Activated CD4-positive, alpha-beta T cell treated with anti-CD3 and anti-CD28 coated beads, Interleukin-2, amount 10 ng/mL, durations not matched to agents 7 days and 5 days (primary cell): Measurements from ENCODE around the gene LRRC41. TPM values are rescaled to one million over a fixed set of nuclear protein-coding genes. Genes with fewer than 3 reads are reported as not detected.
"Not testable (repeated sequence)": the region's sequence is repeated elsewhere in the genome, so short reads cannot be mapped to it uniquely, and the experiment has no call there.

Source experiments
- CTCF ChIA-PET: fragments of 350-600 bp; sonication (Branson Sonifier 250); formaldehyde crosslinking; loops from one replicate; lab custom pipeline; 2021; ENCODE audit warnings: antibody characterized with exemption; lab: Charles Lee
- POLR2A ChIA-PET: fragments of 350-600 bp; sonication (Branson Sonifier 250); formaldehyde crosslinking; loops from one replicate; lab custom pipeline; 2021; ENCODE audit warnings: antibody characterized with exemption; lab: Charles Lee
- DNase-seq: peaks from one replicate; pipeline ENCODE4 v3.0.0-alpha.2; 2020
- H3K27ac Mint-ChIP-seq: one replicate; pipeline ENCODE4 v1.8.0; 2021; ENCODE audit warnings: mild to moderate bottlenecking, moderate library complexity, mixed read lengths
- H3K27me3 Mint-ChIP-seq: one replicate; pipeline ENCODE4 v1.8.0; 2021; ENCODE audit warnings: mixed read lengths
- H3K36me3 Mint-ChIP-seq: one replicate; pipeline ENCODE4 v1.8.0; 2021; ENCODE audit warnings: low read depth, mixed read lengths
- H3K4me1 Mint-ChIP-seq: one replicate; pipeline ENCODE4 v1.8.0; 2021; ENCODE audit warnings: mixed read lengths
- H3K4me3 Mint-ChIP-seq: one replicate; pipeline ENCODE4 v1.8.0; 2021; ENCODE audit warnings: mild to moderate bottlenecking, moderate library complexity, mixed read lengths
- H3K9me3 Mint-ChIP-seq: one replicate; pipeline ENCODE4 v1.8.0; 2021; ENCODE audit warnings: mixed read lengths
- total RNA-seq, 2 experiments: library from RNA; stranded (reverse); gene quantifications; one replicate each; pipeline ENCODE4 v1.2.3, GENCODE V29; 2021

Gene LRRC41
- total RNA-seq, 2 experiments from 2014 or later = 37.1 to 40.6 TPM

GRCh38 chr1:46340404-46341221 is 37.2 kb upstream of the LRRC41 start, which contains the start of gene NSUN4:
Gene NSUN4 (plus strand): TSS chr1:46340807. CDS start chr1:46340827, 20 bp downstream.
- Mint-ChIP-seq H3K9me3 (no peaks in the 10 kb centered on the region), H3K4me1 (peaks cover 45% of the 10 kb centered on the region), H3K36me3 (peaks cover 11% of the 10 kb centered on the region), H3K4me3 (peak within 1 kb of the TSS; percentile 100), H3K27me3 (no peaks in the 10 kb centered on the region), H3K27ac (peak within 1 kb of the TSS; percentile 99)
- DNase-seq = peak; percentile 89
- ChIA-PET POLR2A (interaction anchor here (0.5 to 1.4 kb wide), 5 partner anchors 37 to 264 kb away, joined by 3 to 9 read pairs (median 4); partner anchors contain the start of gene MKNK1), CTCF (interaction anchor here (0.5 to 3.0 kb wide), 20 partner anchors 8 to 1846 kb away, joined by 3 to 16 read pairs (median 4); partner anchors contain the start of genes LRRC41 and UQCRH)

- H3K4me3 Mint-ChIP-seq, CTCF ChIA-PET, H3K9me3 Mint-ChIP-seq, H3K27ac Mint-ChIP-seq, H3K27me3 Mint-ChIP-seq, POLR2A ChIA-PET, H3K36me3 Mint-ChIP-seq, DNase-seq: not testable (repeated sequence)
- peaks cover 30% of the 10 kb centered on the region for H3K4me1 Mint-ChIP-seq
Measured at GRCh38 chr1:46337409-46337808, 34.0 kb upstream of the LRRC41 start.

- POLR2A ChIA-PET = no interaction called here
- no peaks in the 10 kb centered on the region for H3K27me3 Mint-ChIP-seq
- no peak overlapping the region for H3K27ac Mint-ChIP-seq
- no peaks in the 10 kb centered on the region for H3K9me3 Mint-ChIP-seq
- peaks cover 10% of the 10 kb centered on the region for H3K4me1 Mint-ChIP-seq
- CTCF ChIA-PET = no interaction called here
- H3K4me3 Mint-ChIP-seq = no peak overlapping the region
- no peak for DNase-seq
- no peaks in the 10 kb centered on the region for H3K36me3 Mint-ChIP-seq
Measured at GRCh38 chr1:46335081-46335480, 31.7 kb upstream of the LRRC41 start.

- no peaks in the 10 kb centered on the region for H3K36me3 Mint-ChIP-seq
- no peak overlapping the region for H3K27ac Mint-ChIP-seq
- peaks cover 3% of the 10 kb centered on the region for H3K4me1 Mint-ChIP-seq
- H3K4me3 Mint-ChIP-seq = no peak overlapping the region
- no peaks in the 10 kb centered on the region for H3K27me3 Mint-ChIP-seq
- H3K9me3 Mint-ChIP-seq = no peaks in the 10 kb centered on the region
- ChIA-PET CTCF (interaction anchor here (1.2 to 1.5 kb wide), 2 partner anchors 10 kb away, joined by 4 to 5 read pairs; no protein-coding TSS in a partner anchor), POLR2A (no interaction called here)
- DNase-seq = no peak
Measured at GRCh38 chr1:46334030-46334384, 30.6 kb upstream of the LRRC41 start.

GRCh38 chr1:46333300-46334029 is 30.0 kb upstream of the LRRC41 start:
- no peaks in the 10 kb centered on the region for H3K27me3 Mint-ChIP-seq
- no peaks in the 10 kb centered on the region for H3K36me3 Mint-ChIP-seq
- ChIA-PET POLR2A (no interaction called here), CTCF (interaction anchor here (1.2 to 1.8 kb wide), 4 partner anchors 10 to 52 kb away, joined by 3 to 5 read pairs (median 4); no protein-coding TSS in a partner anchor)
- no peaks in the 10 kb centered on the region for H3K4me1 Mint-ChIP-seq
- H3K4me3 Mint-ChIP-seq = no peak overlapping the region
- no peak for DNase-seq
- H3K9me3 Mint-ChIP-seq = no peaks in the 10 kb centered on the region
- no peak overlapping the region for H3K27ac Mint-ChIP-seq

GRCh38 chr1:46331786-46332540 is 28.5 kb upstream of the LRRC41 start:
- DNase-seq, H3K27ac Mint-ChIP-seq, POLR2A ChIA-PET, H3K9me3 Mint-ChIP-seq, H3K4me3 Mint-ChIP-seq, H3K27me3 Mint-ChIP-seq, H3K36me3 Mint-ChIP-seq, H3K4me1 Mint-ChIP-seq: not testable (repeated sequence)
- CTCF ChIA-PET = interaction anchor here (1.8 kb wide), 1 partner anchor 16 kb away, joined by 5 read pairs; no protein-coding TSS in a partner anchor

GRCh38 chr1:46330381-46330780 is 27.0 kb upstream of the LRRC41 start:
- H3K36me3 Mint-ChIP-seq, POLR2A ChIA-PET: not testable (repeated sequence)

GRCh38 chr1:46329807-46330206 is 26.4 kb upstream of the LRRC41 start:
- H3K36me3 Mint-ChIP-seq, DNase-seq, POLR2A ChIA-PET, H3K27ac Mint-ChIP-seq, H3K4me3 Mint-ChIP-seq, CTCF ChIA-PET, H3K4me1 Mint-ChIP-seq, H3K9me3 Mint-ChIP-seq, H3K27me3 Mint-ChIP-seq: not testable (repeated sequence)

More at GRCh38 chr1:46330381-46330780, 27.0 kb upstream of the LRRC41 start:
- H3K4me3 Mint-ChIP-seq, CTCF ChIA-PET, DNase-seq, H3K27ac Mint-ChIP-seq, H3K4me1 Mint-ChIP-seq, H3K27me3 Mint-ChIP-seq, H3K9me3 Mint-ChIP-seq: not testable (repeated sequence)

- not testable (repeated sequence) for H3K27me3 Mint-ChIP-seq, DNase-seq, H3K36me3 Mint-ChIP-seq, H3K9me3 Mint-ChIP-seq, H3K4me3 Mint-ChIP-seq, H3K4me1 Mint-ChIP-seq, H3K27ac Mint-ChIP-seq
- ChIA-PET POLR2A (interaction anchor here (0.7 kb wide), 1 partner anchor 146 kb away, joined by 5 read pairs; no protein-coding TSS in a partner anchor), CTCF (interaction anchor here (0.6 to 0.7 kb wide), 2 partner anchors 12 to 24 kb away, joined by 4 to 5 read pairs; partner anchors contain the start of genes LRRC41 and UQCRH)
Measured at GRCh38 chr1:46328182-46328581, 24.8 kb upstream of the LRRC41 start.

- DNase-seq, H3K4me1 Mint-ChIP-seq, H3K27me3 Mint-ChIP-seq, H3K4me3 Mint-ChIP-seq, H3K9me3 Mint-ChIP-seq, H3K36me3 Mint-ChIP-seq, POLR2A ChIA-PET, H3K27ac Mint-ChIP-seq: not testable (repeated sequence)
- CTCF ChIA-PET = interaction anchor here (1.5 kb wide), 1 partner anchor 17 kb away, joined by 3 read pairs; no protein-coding TSS in a partner anchor
Measured at GRCh38 chr1:46325285-46326076, 22.1 kb upstream of the LRRC41 start.

GRCh38 chr1:46322191-46322590 is 18.8 kb upstream of the LRRC41 start:
- POLR2A ChIA-PET, DNase-seq, H3K27me3 Mint-ChIP-seq, H3K9me3 Mint-ChIP-seq, H3K4me1 Mint-ChIP-seq, H3K4me3 Mint-ChIP-seq, H3K27ac Mint-ChIP-seq, H3K36me3 Mint-ChIP-seq, CTCF ChIA-PET: not testable (repeated sequence)
